ENCODE measurements around the gene ADISSP. TPM values are rescaled to one million over a fixed set of nuclear protein-coding genes. Genes with fewer than 3 reads are reported as not detected.

The ADISSP gene
- total and polyA plus RNA-seq, 2 of the 13 experiments (the other 11 are each of a cell fraction or from before 2014, with no cell fraction given) = 38.3 to 90.6 TPM

DNA sequence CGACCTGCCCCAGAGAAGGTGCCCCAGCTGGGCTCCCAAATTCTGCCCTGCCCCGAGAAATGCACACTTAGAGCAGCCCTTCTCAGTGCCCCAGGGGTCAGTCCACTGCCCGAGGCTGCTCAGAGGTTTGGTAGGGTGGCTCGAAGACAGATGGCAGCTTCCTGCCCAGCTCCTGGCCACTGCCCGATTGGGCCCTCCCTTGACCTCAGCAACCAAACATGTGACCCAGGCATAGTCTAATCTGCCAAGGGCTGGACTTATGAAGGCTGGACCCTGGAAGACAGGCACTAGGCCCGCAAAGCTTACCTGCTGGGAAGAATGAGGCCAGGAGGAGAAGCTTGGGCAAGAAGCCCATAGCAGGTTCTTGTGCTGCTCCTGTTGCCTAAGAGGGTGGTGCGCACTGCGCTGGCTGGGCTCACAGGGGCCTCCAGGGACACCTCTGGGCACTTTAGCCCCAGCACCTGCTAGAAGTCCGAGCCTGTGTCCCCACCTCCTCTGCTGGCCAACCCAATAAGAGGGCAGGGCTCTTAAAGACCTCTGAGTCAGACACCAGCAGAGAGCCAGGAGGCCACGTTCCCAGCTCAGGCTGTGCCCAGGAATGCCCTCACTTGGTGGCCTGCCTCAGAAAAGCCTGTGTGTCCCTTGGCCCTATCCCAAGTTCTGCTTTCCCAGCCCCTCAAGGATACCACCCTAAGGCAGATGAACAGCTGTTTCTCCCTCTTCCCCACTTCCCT, 60.6 kb downstream of the ADISSP start (continued):
- TF ChIP-seq ZNF687 (CRISPR knock-in tag; IDR thresholded peaks at IDR 0.05) = 0 out of 2 replicates have a peak, but pooled peaks have one; percentile 3
- no peak for TF ChIP-seq HNF4A (CRISPR knock-in tag; IDR thresholded peaks at IDR 0.05)
- no peak for TF ChIP-seq HMG20A (CRISPR knock-in tag; IDR thresholded peaks at IDR 0.05; ENCODE audit: borderline replicate concordance)
- no peak for TF ChIP-seq CEBPG (CRISPR knock-in tag; IDR thresholded peaks at IDR 0.05)
- TF ChIP-seq GATAD2A (CRISPR knock-in tag; IDR thresholded peaks at IDR 0.05) = no peak
- TF ChIP-seq RXRA (CRISPR knock-in tag; IDR thresholded peaks at IDR 0.05) = no peak
- TF ChIP-seq, protein P1, sequence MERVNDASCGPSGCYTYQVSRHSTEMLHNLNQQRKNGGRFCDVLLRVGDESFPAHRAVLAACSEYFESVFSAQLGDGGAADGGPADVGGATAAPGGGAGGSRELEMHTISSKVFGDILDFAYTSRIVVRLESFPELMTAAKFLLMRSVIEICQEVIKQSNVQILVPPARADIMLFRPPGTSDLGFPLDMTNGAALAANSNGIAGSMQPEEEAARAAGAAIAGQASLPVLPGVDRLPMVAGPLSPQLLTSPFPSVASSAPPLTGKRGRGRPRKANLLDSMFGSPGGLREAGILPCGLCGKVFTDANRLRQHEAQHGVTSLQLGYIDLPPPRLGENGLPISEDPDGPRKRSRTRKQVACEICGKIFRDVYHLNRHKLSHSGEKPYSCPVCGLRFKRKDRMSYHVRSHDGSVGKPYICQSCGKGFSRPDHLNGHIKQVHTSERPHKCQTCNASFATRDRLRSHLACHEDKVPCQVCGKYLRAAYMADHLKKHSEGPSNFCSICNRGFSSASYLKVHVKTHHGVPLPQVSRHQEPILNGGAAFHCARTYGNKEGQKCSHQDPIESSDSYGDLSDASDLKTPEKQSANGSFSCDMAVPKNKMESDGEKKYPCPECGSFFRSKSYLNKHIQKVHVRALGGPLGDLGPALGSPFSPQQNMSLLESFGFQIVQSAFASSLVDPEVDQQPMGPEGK (CRISPR knock-in tag; IDR thresholded peaks at IDR 0.05) = no peak
- TF ChIP-seq SMAD1 (CRISPR knock-in tag; IDR thresholded peaks at IDR 0.05; ENCODE audit: borderline replicate concordance, low read depth) = no peak
- TF ChIP-seq PRMT3 (CRISPR knock-in tag; IDR thresholded peaks at IDR 0.05; ENCODE audit: borderline replicate concordance, low read depth) = no peak
- TF ChIP-seq MXD3 (CRISPR knock-in tag; IDR thresholded peaks at IDR 0.05) = 0 out of 2 replicates have a peak, but pooled peaks have one; percentile 48
- TF ChIP-seq, protein P2, sequence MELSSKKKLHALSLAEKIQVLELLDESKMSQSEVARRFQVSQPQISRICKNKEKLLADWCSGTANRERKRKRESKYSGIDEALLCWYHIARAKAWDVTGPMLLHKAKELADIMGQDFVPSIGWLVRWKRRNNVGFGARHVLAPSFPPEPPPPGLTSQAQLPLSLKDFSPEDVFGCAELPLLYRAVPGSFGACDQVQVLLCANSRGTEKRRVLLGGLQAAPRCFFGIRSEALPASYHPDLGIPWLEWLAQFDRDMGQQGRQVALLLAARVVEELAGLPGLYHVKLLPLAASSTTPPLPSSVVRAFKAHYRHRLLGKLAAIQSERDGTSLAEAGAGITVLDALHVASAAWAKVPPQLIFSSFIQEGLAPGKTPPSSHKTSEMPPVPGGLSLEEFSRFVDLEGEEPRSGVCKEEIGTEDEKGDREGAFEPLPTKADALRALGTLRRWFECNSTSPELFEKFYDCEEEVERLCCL (CRISPR knock-in tag; IDR thresholded peaks at IDR 0.05; ENCODE audit: borderline replicate concordance) = no peak
- TF ChIP-seq ARID2 (CRISPR knock-in tag; IDR thresholded peaks at IDR 0.05; ENCODE audit: borderline replicate concordance) = no peak
- TF ChIP-seq ZFX (CRISPR knock-in tag; IDR thresholded peaks at IDR 0.05; ENCODE audit: low read depth) = 0 out of 2 replicates have a peak, but pooled peaks have one; percentile 7
- TF ChIP-seq KMT2A (CRISPR knock-in tag; IDR thresholded peaks at IDR 0.05) = no peak
- TF ChIP-seq ZIK1 (CRISPR knock-in tag; IDR thresholded peaks at IDR 0.05; ENCODE audit: borderline replicate concordance, low read depth) = no peak
- no peak for TF ChIP-seq E2F5 (CRISPR knock-in tag; conservative IDR thresholded peaks at IDR 0.05)

Measured in HepG2 (cell line).